Karpas-422 (cell line): ENCODE data around the gene TNIP3. TPM values are rescaled to one million over a fixed set of nuclear protein-coding genes. Genes with fewer than 3 reads are reported as not detected.

Experiments
- DNase-seq: peaks from one replicate; pipeline ENCODE4 v3.0.0-alpha.2; 2015
- H2AFZ ChIP-seq: fragments of 200-600 bp; sonication (generic); 2 replicates; pipeline ENCODE4 v1.6.1; 2014; ENCODE audit warnings: antibody characterized with exemption, low read length, mixed read lengths
- H3K27ac ChIP-seq: fragments of 200-600 bp; sonication (generic); 2 replicates; pipeline ENCODE4 v1.5.1; 2014; ENCODE audit warnings: mild to moderate bottlenecking, low read length, moderate library complexity
- H3K27me3 ChIP-seq: fragments of 200-600 bp; sonication (generic); 2 replicates; pipeline ENCODE4 v1.6.1; 2014; ENCODE audit warnings: low read length, mixed read lengths
- H3K36me3 ChIP-seq: fragments of 200-600 bp; sonication (generic); 2 replicates; pipeline ENCODE4 v1.6.1; 2014; ENCODE audit warnings: low read length, mixed read lengths; ENCODE audit not compliant: insufficient read depth
- H3K4me1 ChIP-seq: fragments of 200-600 bp; sonication (generic); 2 replicates; pipeline ENCODE4 v1.6.1; 2014; ENCODE audit warnings: mild to moderate bottlenecking, low read length, mixed read lengths
- H3K4me2 ChIP-seq: fragments of 200-600 bp; sonication (generic); 2 replicates; pipeline ENCODE4 v1.6.1; 2014; ENCODE audit warnings: low read length, low read depth, mild to moderate bottlenecking; ENCODE audit not compliant: poor library complexity, severe bottlenecking
- H3K4me3 ChIP-seq: fragments of 200-600 bp; sonication (generic); 2 replicates; pipeline ENCODE4 v1.5.1; 2014; ENCODE audit warnings: mild to moderate bottlenecking, antibody characterized with exemption, low read length, mixed read lengths
- H3K79me2 ChIP-seq: fragments of 200-600 bp; sonication (generic); 2 replicates; pipeline ENCODE4 v1.6.1; 2014; ENCODE audit warnings: mild to moderate bottlenecking, low read length, mixed read lengths
- H3K9ac ChIP-seq: fragments of 200-600 bp; sonication (generic); 2 replicates; pipeline ENCODE4 v1.6.0; 2014; ENCODE audit warnings: low read length
- H3K9me2 ChIP-seq: fragments of 200-600 bp; sonication (generic), shearing (Covaris generic); replicated peaks from 2 replicates; pipeline ENCODE4 v1.6.0; 2014; ENCODE audit warnings: mild to moderate bottlenecking, low read length, moderate library complexity; ENCODE audit not compliant: insufficient read depth
- H3K9me3 ChIP-seq: fragments of 300-700, 200-600 bp; sonication (generic); 2 replicates; pipeline ENCODE4 v1.6.1; 2014; ENCODE audit warnings: low read length, mixed read lengths
- H4K20me1 ChIP-seq: fragments of 200-600 bp; sonication (generic); 2 replicates; pipeline ENCODE4 v1.6.1; 2014; ENCODE audit warnings: mild to moderate bottlenecking, antibody characterized with exemption, low read length, low read depth; ENCODE audit not compliant: insufficient read depth
- total RNA-seq: library from RNA; depleted of rRNA; stranded (reverse); fragments of >200 nt; shearing (Covaris generic); gene quantifications from 2 replicates; pipeline ENCODE4 v1.2.3, GENCODE V29; 2014; ENCODE audit warnings: low replicate concordance

TNIP3 gene
- total RNA-seq, 1 experiment from 2014 or later: not detected

GRCh38 chr4:121168446-121169281 is 4.5 kb upstream of the TNIP3 start:
- Histone ChIP-seq H3K4me2 (no peak overlapping the region), H3K4me3 (no peak overlapping the region), H3K27ac (no peak overlapping the region), H4K20me1 (no peaks in the 10 kb centered on the region), H3K9me2 (no peaks in the 10 kb centered on the region), H3K9me3 (no peaks in the 10 kb centered on the region), H3K9ac (no peak overlapping the region), H3K79me2 (no peaks in the 10 kb centered on the region), H3K4me1 (no peaks in the 10 kb centered on the region), H3K27me3 (0 out of 2 replicates have a peak, but pooled peaks cover 6% of the 10 kb centered on the region), H2AFZ (no peak overlapping the region), H3K36me3 (no peaks in the 10 kb centered on the region)
- no peak for DNase-seq

- Histone ChIP-seq H3K27ac (no peak overlapping the region), H3K4me3 (no peak overlapping the region), H3K36me3 (no peaks in the 10 kb centered on the region), H3K9me2 (no peaks in the 10 kb centered on the region), H4K20me1 (no peaks in the 10 kb centered on the region), H3K79me2 (no peaks in the 10 kb centered on the region), H2AFZ (no peak overlapping the region), H3K9ac (no peak overlapping the region), H3K27me3 (0 out of 2 replicates have a peak, but pooled peaks cover 6% of the 10 kb centered on the region), H3K4me1 (no peaks in the 10 kb centered on the region), H3K4me2 (no peak overlapping the region), H3K9me3 (no peaks in the 10 kb centered on the region)
- no peak for DNase-seq
Measured at GRCh38 chr4:121166976-121167375, 2.9 kb upstream of the TNIP3 start.

GRCh38 chr4:121165206-121165605 is 1.1 kb upstream of the TNIP3 start:
- H3K4me2 ChIP-seq: no peak overlapping the region
- no peaks in the 10 kb centered on the region for H4K20me1 ChIP-seq
- H3K27me3 ChIP-seq: 0 out of 2 replicates have a peak, but pooled peaks cover 6% of the 10 kb centered on the region
- no peak overlapping the region for H3K9ac ChIP-seq
- H3K9me2 ChIP-seq: no peaks in the 10 kb centered on the region
- H3K4me1 ChIP-seq: no peaks in the 10 kb centered on the region
- H2AFZ ChIP-seq: no peak overlapping the region
- H3K79me2 ChIP-seq: no peaks in the 10 kb centered on the region
- no peak for DNase-seq
- H3K4me3 ChIP-seq: no peak overlapping the region
- no peaks in the 10 kb centered on the region for H3K36me3 ChIP-seq
- H3K9me3 ChIP-seq: no peaks in the 10 kb centered on the region
- H3K27ac ChIP-seq: no peak overlapping the region

- H3K4me1 ChIP-seq: no peaks in the 10 kb centered on the region
- H3K4me3 ChIP-seq: no peak overlapping the region
- H3K27me3 ChIP-seq: no peaks in the 10 kb centered on the region
- H3K36me3 ChIP-seq: no peaks in the 10 kb centered on the region
- H4K20me1 ChIP-seq: no peaks in the 10 kb centered on the region
- no peak overlapping the region for H3K9ac ChIP-seq
- H3K9me3 ChIP-seq: no peaks in the 10 kb centered on the region
- no peak overlapping the region for H2AFZ ChIP-seq
- no peak overlapping the region for H3K27ac ChIP-seq
- H3K9me2 ChIP-seq: no peaks in the 10 kb centered on the region
- H3K79me2 ChIP-seq: no peaks in the 10 kb centered on the region
- no peak for DNase-seq
- H3K4me2 ChIP-seq: no peak overlapping the region
Measured at GRCh38 chr4:121156822-121157769, 7.0 kb downstream of the TNIP3 start.

GRCh38 chr4:121155893-121156292 is 8.2 kb downstream of the TNIP3 start:
- Histone ChIP-seq H3K79me2 (no peaks in the 10 kb centered on the region), H3K27ac (no peak overlapping the region), H3K27me3 (no peaks in the 10 kb centered on the region), H3K4me1 (no peaks in the 10 kb centered on the region), H3K9me3 (no peaks in the 10 kb centered on the region), H3K9me2 (no peaks in the 10 kb centered on the region), H3K9ac (no peak overlapping the region), H4K20me1 (no peaks in the 10 kb centered on the region), H3K4me2 (no peak overlapping the region), H2AFZ (no peak overlapping the region), H3K36me3 (no peaks in the 10 kb centered on the region), H3K4me3 (no peak overlapping the region)
- DNase-seq: no peak

GRCh38 chr4:121154103-121154515 is 10.0 kb downstream of the TNIP3 start:
- H3K9me2 ChIP-seq: no peaks in the 10 kb centered on the region
- no peaks in the 10 kb centered on the region for H3K9me3 ChIP-seq
- no peaks in the 10 kb centered on the region for H3K27me3 ChIP-seq
- H3K79me2 ChIP-seq: no peaks in the 10 kb centered on the region
- H4K20me1 ChIP-seq: no peaks in the 10 kb centered on the region
- H2AFZ ChIP-seq: no peak overlapping the region
- H3K36me3 ChIP-seq: no peaks in the 10 kb centered on the region
- H3K27ac ChIP-seq: no peak overlapping the region
- no peaks in the 10 kb centered on the region for H3K4me1 ChIP-seq
- H3K9ac ChIP-seq: no peak overlapping the region
- no peak overlapping the region for H3K4me2 ChIP-seq
- DNase-seq: no peak
- H3K4me3 ChIP-seq: no peak overlapping the region

GRCh38 chr4:121151942-121152341 is 12.2 kb downstream of the TNIP3 start:
- Histone ChIP-seq H3K4me1 (no peaks in the 10 kb centered on the region), H3K36me3 (no peaks in the 10 kb centered on the region), H3K4me2 (no peak overlapping the region), H3K79me2 (no peaks in the 10 kb centered on the region), H3K9ac (no peak overlapping the region), H3K9me2 (no peaks in the 10 kb centered on the region), H3K27ac (no peak overlapping the region), H3K27me3 (no peaks in the 10 kb centered on the region), H2AFZ (no peak overlapping the region), H3K9me3 (no peaks in the 10 kb centered on the region), H4K20me1 (no peaks in the 10 kb centered on the region), H3K4me3 (no peak overlapping the region)
- DNase-seq: no peak

GRCh38 chr4:121150486-121150885 is 13.6 kb downstream of the TNIP3 start:
- H3K9me3 ChIP-seq: no peaks in the 10 kb centered on the region

More at GRCh38 chr4:121150486-121150885, 13.6 kb downstream of the TNIP3 start:
- Histone ChIP-seq H3K4me3 (no peak overlapping the region), H3K27ac (no peak overlapping the region), H3K36me3 (no peaks in the 10 kb centered on the region), H2AFZ (no peak overlapping the region), H3K9me2 (no peaks in the 10 kb centered on the region), H3K4me2 (no peak overlapping the region), H3K4me1 (no peaks in the 10 kb centered on the region), H3K79me2 (no peaks in the 10 kb centered on the region), H3K27me3 (no peaks in the 10 kb centered on the region), H3K9ac (no peak overlapping the region), H4K20me1 (no peaks in the 10 kb centered on the region)
- no peak for DNase-seq
